Stimulated activated naive CD8-positive, alpha-beta T cell treated with anti-CD3 and anti-CD28 coated beads, Interleukin-15, amount 100 ng/mL, for 72 hours (primary cell): ENCODE measurements around the gene SLC38A6.
A peak's percentile ranks its signal among the peaks of the same experiment; 100 is the strongest.

Experiments used
- ATAC-seq: fragments of 150-1000 bp; cut with Tn5 transposase; 2 replicates; pipeline ENCODE4 v1.10.0; 2021; ENCODE audit warnings: mild to moderate bottlenecking, moderate library complexity
- DNase-seq, 2 donors: peaks; one replicate each; pipeline ENCODE4 v3.0.0; 2021 to 2022
- H3K27ac Mint-ChIP-seq, 2 donors: one replicate each; pipeline ENCODE4 v1.8.0; 2022; ENCODE audit warnings: mild to moderate bottlenecking in 2 of 2, mixed read lengths in 2 of 2, moderate library complexity in 2 of 2
- H3K27me3 Mint-ChIP-seq: one replicate; pipeline ENCODE4 v1.8.0; 2022; ENCODE audit warnings: mixed read lengths
- H3K4me1 Mint-ChIP-seq: one replicate; pipeline ENCODE4 v1.8.0; 2022; ENCODE audit warnings: mild to moderate bottlenecking, mixed read lengths
- H3K4me3 Mint-ChIP-seq, 2 donors: one replicate each; pipeline ENCODE4 v1.8.0; 2022; ENCODE audit warnings: mild to moderate bottlenecking in 2 of 2, mixed read lengths in 2 of 2, moderate library complexity in 1 of 2
- H3K9me3 Mint-ChIP-seq, 2 donors: one replicate each; pipeline ENCODE4 v1.8.0; 2022; ENCODE audit warnings: mixed read lengths in 2 of 2

The SLC38A6 gene

DNA sequence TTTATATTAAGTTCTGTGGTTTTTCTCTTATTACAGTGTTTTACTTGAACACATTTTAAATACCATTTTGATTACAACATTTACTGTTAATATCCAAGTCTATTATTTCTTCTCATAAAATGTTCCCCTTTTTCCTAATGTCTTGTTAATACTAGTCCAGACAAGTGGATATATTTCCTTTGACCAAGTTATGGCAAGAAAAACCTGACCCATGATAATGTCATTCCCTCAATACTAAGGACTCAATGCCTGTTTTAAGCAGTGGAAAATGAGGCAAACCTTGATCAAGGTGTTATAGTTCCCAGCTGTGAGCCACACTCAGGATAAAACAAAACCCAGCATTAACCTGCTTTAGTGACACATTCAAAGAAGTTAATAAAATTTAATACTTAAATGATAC is 12.4 kb upstream of the SLC38A6 start:
- Mint-ChIP-seq H3K9me3 (no peaks in the 10 kb centered on the region), H3K4me3 (no peak overlapping the region), H3K27ac (no peak overlapping the region), H3K4me1 (peaks cover 12% of the 10 kb centered on the region), H3K27me3 (no peaks in the 10 kb centered on the region)
- DNase-seq, result no peak
- ATAC-seq, result no peak

DNA sequence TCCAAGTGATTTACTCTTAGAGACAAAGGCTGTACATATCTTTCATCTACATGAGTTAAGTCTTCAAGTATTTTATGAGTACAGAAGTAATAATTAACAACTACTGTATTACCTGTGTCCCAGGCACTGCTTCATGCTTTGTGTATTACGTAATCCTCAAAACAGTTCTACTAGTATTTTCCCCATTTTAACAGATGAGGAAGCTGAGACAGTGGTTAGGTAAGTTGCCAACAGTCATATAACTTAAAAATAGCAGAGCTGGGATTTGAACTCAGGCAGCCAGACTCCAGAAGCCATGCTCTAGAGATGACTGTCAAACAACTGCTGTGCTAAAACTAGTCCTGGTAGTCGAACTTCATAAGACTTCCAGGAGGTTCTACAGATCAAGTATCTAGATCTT is 10.9 kb upstream of the SLC38A6 start:
- DNase-seq, result no peak
- no peaks in the 10 kb centered on the region for H3K27me3 Mint-ChIP-seq
- H3K9me3 Mint-ChIP-seq, result no peaks in the 10 kb centered on the region
- no peak overlapping the region for H3K4me3 Mint-ChIP-seq
- no peak for ATAC-seq
- peaks cover 11% of the 10 kb centered on the region for H3K4me1 Mint-ChIP-seq
- no peak overlapping the region for H3K27ac Mint-ChIP-seq

DNA sequence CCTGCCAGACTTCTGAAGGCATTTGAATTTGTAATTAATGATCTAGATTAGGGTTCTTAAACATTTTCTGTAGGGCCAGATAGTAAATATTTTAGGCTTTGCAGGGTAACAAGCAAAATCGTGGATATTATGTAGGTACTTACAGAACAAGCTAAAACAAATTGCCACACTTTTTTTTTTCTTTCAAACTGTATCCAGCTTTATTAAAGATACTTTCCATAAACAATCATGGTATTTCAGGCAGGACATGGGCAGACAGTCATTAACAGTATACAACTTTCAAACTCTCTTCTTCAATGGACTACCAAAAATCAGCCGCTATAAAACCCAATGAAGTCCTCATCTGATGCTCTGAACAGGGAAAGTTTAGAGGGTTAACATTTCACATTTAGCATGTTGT is 9.8 kb upstream of the SLC38A6 start:
- H3K4me3 Mint-ChIP-seq, result no peak overlapping the region
- H3K4me1 Mint-ChIP-seq, result peaks cover 5% of the 10 kb centered on the region
- DNase-seq, result no peak
- H3K27me3 Mint-ChIP-seq, result no peaks in the 10 kb centered on the region
- no peak for ATAC-seq
- H3K27ac Mint-ChIP-seq, result no peak overlapping the region
- H3K9me3 Mint-ChIP-seq, result no peaks in the 10 kb centered on the region

DNA sequence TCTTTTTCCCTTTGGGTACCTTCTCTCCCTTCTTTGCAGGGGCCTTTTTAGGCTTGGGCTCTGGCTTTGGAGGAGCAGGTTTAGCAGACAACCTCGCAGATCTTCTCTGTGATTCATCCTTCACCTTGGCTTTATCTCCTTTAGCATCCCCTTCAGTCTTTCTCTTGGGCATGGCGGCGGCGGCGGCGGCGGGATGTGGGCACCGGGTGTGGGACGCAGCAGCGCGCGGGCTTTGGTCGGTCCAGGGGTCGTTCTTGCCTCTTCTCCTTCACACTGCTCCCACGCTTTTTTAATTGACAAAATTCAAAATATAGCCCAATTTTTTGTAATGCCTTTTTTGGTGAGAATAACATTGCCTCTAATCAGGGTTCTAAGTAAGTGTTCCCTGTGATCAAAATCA is 8.8 kb upstream of the SLC38A6 start:
- Mint-ChIP-seq H3K27me3 (no peaks in the 10 kb centered on the region), H3K4me3 (no peak overlapping the region), H3K27ac (no peak overlapping the region), H3K9me3 (no peaks in the 10 kb centered on the region), H3K4me1 (peaks cover 13% of the 10 kb centered on the region)
- DNase-seq (no peak), ATAC-seq (no peak)

DNA sequence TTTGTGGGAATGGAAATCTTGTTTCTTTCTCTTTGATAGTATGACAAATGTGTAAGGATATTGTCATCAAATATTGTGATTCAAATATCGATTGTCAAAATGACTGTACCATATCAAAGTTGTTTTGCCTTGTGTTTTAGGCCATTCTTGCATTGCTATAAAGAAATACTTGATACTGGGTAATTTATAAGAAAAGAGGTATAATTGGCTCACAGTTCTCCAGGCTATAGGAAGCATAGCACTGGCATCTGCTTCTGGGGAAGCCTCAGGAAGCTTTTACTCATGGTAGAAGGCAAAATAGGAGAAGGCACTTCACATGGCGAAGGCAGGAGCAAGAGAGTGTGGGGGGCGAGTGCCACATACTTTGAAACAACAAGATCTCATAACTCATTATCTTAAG is 8.0 kb upstream of the SLC38A6 start:
- DNase-seq (no peak), ATAC-seq (no peak)
- no peaks in the 10 kb centered on the region for H3K9me3 Mint-ChIP-seq
- peaks cover 19% of the 10 kb centered on the region for H3K4me1 Mint-ChIP-seq
- H3K27me3 Mint-ChIP-seq, result no peaks in the 10 kb centered on the region
- H3K27ac Mint-ChIP-seq, result no peak overlapping the region
- no peak overlapping the region for H3K4me3 Mint-ChIP-seq

DNA sequence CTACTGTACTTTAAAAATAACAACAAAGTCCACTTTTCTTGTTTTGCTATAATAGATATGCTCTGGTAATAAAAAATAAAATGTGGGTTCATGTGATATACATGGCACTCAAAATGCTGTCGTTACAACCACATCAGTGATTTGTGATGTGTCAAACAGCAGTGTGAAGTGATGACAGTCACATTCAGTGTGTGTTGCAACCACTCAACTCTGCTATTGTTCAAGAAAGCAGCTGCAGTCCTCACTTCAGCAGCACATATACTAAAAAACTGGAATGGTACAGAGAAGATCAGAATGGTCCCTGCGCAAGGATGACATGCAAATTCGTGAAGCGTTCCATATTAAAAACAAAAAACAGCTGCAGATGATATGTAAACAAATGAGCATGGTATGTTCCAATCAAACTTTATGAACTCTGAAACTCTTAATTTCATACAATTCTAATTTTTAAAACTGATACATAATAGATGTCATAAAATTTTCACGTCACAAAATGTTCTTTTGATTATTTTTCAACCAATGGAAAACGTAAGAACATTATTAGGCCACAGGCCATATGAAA is 6.9 kb upstream of the SLC38A6 start:
- H3K27me3 Mint-ChIP-seq, result no peaks in the 10 kb centered on the region
- ATAC-seq (no peak), DNase-seq (no peak)
- no peaks in the 10 kb centered on the region for H3K9me3 Mint-ChIP-seq
- peaks cover 28% of the 10 kb centered on the region for H3K4me1 Mint-ChIP-seq
- no peak overlapping the region for H3K27ac Mint-ChIP-seq
- H3K4me3 Mint-ChIP-seq, result no peak overlapping the region

DNA sequence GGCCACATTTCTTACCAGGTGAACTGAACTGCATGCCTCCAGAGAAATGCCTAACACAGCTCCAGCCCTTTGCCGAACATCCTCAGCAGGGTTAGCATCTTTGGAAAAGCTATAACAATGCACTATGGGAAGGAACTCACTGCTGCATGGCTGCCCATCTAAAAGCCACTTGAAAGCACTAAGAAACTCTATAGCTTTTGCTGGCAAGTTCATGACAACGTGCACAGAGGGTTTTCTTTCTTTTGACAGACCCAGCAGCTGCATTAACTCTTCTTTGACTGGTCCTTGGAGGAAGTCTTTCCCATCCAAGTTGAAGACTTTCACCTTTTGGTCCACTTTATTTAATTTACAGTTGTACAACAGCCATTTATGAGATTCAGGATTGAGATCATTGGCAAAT is 5.5 kb upstream of the SLC38A6 start:
- Mint-ChIP-seq H3K4me3 (no peak overlapping the region), H3K4me1 (peaks cover 40% of the 10 kb centered on the region), H3K27ac (no peak overlapping the region), H3K27me3 (no peaks in the 10 kb centered on the region), H3K9me3 (no peaks in the 10 kb centered on the region)
- DNase-seq (no peak), ATAC-seq (no peak)

DNA sequence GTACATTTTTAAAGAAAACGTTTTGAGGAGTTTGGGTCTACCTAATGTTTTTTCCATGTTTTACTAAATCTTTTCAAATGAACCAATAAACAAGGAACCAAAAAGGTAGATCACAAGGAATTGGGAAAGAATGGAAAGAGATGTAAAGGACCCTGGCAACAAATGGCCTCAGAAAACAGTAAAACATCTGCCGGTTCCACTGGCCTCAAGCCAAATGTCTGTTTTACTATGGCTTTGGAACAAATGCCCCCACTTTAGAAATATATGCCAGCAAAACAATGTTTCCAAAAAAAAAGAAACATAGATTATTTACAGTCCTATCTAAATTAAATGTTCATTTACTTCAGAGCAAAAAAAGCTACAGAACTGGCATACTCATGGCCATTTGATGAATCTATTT is 3.2 kb upstream of the SLC38A6 start:
- no peak for DNase-seq
- H3K4me3 Mint-ChIP-seq, result peak overlapping the region in 1 of 2 donors; percentile 44
- H3K4me1 Mint-ChIP-seq, result peaks cover 40% of the 10 kb centered on the region
- ATAC-seq, result no peak
- H3K27me3 Mint-ChIP-seq, result no peaks in the 10 kb centered on the region
- no peaks in the 10 kb centered on the region for H3K9me3 Mint-ChIP-seq
- H3K27ac Mint-ChIP-seq, result peak overlapping the region in 1 of 2 donors; percentile 27

DNA sequence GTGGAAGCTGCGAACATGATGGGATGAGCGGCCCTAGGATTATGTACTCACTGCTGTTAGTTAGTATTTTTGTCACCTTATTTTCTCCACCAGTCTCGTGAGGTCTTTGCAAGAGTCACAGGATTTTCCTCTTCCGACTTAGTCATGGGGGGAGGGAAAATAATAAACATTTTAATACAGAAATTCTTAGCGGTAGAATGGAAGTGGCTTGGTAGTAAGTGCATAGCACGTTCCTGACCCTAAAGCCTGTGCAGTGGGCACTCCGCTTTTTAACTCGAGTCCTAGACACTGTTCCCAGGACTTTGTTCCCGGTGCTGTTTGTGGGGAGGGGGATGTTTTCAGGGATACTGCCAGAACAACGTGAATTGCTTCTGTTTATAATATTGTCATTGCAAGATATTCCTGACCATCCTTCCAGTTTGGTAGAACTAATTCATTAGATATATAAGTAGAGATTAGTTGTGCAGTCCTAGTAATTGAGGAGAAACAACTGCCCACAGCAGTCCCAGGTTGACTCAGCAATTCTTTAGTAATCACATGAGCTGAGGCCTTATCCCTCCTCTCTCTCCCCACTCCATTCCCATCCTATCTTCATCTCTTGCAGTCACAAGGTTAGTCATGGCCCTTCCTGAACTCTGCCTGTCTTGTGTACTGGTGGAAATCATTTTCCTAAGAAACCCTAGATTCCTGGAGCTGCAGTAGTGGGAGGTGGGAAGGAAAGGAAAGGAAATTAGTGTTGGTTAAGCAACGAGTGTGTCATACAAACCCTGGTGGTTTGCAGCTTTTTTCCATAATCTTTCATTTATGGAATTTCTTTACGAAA is 799 bp downstream of the SLC38A6 start:
- no peak for DNase-seq
- Mint-ChIP-seq H3K4me3 (no peak overlapping the region), H3K27ac (no peak overlapping the region), H3K27me3 (no peaks in the 10 kb centered on the region), H3K4me1 (peaks cover 32% of the 10 kb centered on the region), H3K9me3 (no peaks in the 10 kb centered on the region)
- ATAC-seq, result no peak

DNA sequence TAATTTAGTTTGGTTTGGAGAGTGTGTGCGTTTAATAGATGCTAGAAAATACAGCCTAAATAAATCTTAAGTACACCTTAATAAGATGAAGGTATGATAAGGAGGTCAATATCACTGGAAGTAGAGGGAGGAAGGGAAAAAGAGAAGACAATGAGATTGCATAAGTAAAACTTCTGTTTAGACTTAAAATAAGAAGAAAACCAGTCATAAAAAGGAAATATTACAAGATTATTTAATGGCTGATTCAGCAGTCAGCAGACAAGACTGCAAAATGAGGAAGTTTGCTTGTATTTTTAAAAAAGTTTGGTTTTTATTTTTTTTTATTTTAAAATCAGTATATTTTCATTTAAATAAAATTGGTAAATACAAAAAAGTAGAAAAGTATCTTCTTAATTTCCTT is 3.2 kb downstream of the SLC38A6 start:
- Mint-ChIP-seq H3K9me3 (no peaks in the 10 kb centered on the region), H3K27ac (no peak overlapping the region), H3K4me3 (no peak overlapping the region), H3K4me1 (peaks cover 12% of the 10 kb centered on the region), H3K27me3 (no peaks in the 10 kb centered on the region)
- no peak for DNase-seq
- ATAC-seq, result no peak

DNA sequence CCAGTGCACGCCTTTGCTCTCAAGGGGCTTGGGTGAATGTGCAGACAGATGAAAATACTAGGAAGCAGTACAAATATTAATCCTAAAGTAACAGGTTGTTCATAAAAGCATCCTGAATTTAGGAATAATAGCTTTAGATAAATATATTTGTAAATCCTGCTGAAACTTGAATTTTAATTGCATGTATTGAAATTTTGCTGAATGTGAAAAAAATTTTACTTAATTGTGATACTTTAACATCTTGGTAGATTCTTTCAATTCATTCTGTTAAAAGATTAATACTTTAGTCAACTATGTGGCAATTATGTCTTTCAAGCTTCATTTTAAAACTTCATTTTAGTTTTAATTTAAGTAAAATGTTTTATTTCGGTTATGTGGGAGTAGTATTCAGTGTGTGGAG is 5.5 kb downstream of the SLC38A6 start:
- Mint-ChIP-seq H3K9me3 (no peaks in the 10 kb centered on the region), H3K27me3 (no peaks in the 10 kb centered on the region), H3K4me1 (no peaks in the 10 kb centered on the region), H3K27ac (no peak overlapping the region), H3K4me3 (no peak overlapping the region)
- no peak for DNase-seq
- ATAC-seq, result no peak

DNA sequence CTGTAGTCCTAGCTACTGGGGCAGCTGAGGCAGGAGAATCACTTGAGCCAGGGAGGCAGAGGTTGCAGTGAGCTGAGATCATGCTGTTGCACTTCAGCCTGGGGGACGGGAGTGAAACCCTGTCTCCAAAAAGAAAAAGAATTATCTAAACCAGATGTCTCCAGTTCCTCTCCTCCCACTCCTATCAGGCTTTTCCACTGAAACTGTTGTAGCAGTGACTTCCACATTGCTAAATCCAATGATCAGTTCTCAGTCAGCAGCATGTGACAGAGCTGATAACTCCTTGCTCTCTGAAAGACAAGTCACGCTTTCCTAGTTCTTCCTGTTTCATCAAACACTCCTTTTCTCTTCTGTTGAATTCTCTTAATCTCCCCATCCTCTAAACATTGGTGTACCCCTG is 8.6 kb downstream of the SLC38A6 start:
- DNase-seq, result no peak
- Mint-ChIP-seq H3K9me3 (no peaks in the 10 kb centered on the region), H3K4me1 (no peaks in the 10 kb centered on the region), H3K4me3 (no peak overlapping the region), H3K27me3 (no peaks in the 10 kb centered on the region), H3K27ac (no peak overlapping the region)
- ATAC-seq, result no peak

DNA sequence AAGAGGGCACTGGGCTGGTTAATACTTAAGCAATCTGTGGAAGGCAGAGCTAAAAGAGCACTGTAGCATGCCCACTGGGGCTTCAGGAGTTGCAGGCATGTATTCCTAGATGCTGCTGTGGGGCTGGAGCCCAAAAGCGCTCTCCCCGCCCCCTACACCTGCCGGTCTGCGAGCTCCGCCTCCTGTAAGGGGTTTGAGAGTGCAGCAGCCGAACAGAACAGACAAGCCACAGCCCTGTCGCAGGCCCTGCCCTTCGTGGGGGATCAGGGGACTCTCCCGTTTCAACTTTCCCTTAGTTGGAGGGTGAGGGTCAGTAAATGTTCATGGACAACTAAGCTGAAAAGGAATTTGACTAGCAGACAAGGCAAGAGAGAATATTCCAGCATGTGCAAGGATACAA is 17.6 kb downstream of the SLC38A6 start:
- ATAC-seq (no peak), DNase-seq (no peak)
- no peaks in the 10 kb centered on the region for H3K9me3 Mint-ChIP-seq
- no peaks in the 10 kb centered on the region for H3K27me3 Mint-ChIP-seq
- no peak overlapping the region for H3K27ac Mint-ChIP-seq
- H3K4me3 Mint-ChIP-seq, result no peak overlapping the region
- no peaks in the 10 kb centered on the region for H3K4me1 Mint-ChIP-seq

DNA sequence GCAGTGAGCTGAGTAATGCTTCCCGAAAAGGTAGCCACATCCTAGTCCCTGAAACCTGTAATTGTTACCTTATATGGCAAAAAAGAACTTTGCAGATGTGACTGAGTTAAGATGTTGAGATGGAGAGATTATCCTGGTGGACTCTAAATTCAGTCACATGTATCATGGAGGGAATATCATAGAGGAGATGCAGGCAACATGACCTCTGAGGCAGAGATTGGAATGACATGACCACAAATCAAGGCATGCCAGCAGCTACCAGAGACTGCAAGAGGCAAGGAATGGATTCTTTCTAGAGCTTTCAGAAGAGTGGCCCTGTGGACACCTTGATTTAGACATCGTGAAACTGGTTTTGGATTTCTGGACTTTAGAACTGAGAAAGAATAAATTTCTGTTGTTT is 18.5 kb downstream of the SLC38A6 start:
- Mint-ChIP-seq H3K27ac (no peak overlapping the region), H3K9me3 (no peaks in the 10 kb centered on the region), H3K27me3 (no peaks in the 10 kb centered on the region), H3K4me1 (no peaks in the 10 kb centered on the region), H3K4me3 (no peak overlapping the region)
- no peak for DNase-seq
- no peak for ATAC-seq

DNA sequence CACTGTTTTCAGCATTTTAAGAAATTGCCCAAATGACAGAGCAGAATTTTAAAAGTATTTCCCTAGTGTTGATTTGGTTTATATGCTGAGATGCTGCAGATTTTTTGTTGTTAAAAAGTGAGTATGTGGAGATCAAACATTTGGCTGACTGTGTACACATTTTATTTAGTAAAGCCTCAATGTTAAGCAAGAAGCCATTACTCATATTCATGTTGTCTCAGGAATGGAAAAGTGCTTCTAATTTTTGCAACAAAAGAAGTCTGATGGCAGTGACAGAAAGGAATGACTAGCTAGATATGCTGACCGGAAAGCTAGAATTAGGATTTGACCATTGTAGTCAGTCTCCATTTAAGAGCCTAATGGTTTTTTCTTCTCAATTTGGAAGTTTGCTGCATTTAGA is 22.5 kb downstream of the SLC38A6 start:
- H3K4me1 Mint-ChIP-seq, result no peaks in the 10 kb centered on the region
- no peaks in the 10 kb centered on the region for H3K27me3 Mint-ChIP-seq
- no peak for DNase-seq
- no peaks in the 10 kb centered on the region for H3K9me3 Mint-ChIP-seq
- no peak for ATAC-seq
- H3K4me3 Mint-ChIP-seq, result no peak overlapping the region
- H3K27ac Mint-ChIP-seq, result no peak overlapping the region

DNA sequence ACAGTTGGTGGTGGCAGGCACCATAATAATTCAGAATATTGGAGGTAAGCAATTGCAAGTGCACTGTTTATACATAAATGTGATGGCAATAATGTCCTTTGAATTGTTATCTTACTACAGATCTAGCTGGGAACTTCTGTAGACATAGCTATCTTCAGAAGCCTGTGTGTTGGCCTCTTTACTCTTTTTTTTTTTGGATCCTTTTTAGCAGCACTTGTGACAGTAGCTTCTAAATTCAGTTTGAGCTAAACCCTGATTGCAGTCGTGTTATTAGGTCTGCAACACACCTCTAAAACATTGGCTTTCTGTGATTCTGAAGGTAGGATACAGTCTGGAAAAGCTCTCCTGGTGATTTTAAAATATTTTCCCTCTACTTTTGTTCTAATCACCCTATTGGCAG is 38.5 kb downstream of the SLC38A6 start:
- no peak for ATAC-seq
- no peak for DNase-seq
- Mint-ChIP-seq H3K27ac (peak overlapping the region in 1 of 2 donors; percentile 70), H3K27me3 (no peaks in the 10 kb centered on the region), H3K4me3 (no peak overlapping the region), H3K4me1 (no peaks in the 10 kb centered on the region), H3K9me3 (no peaks in the 10 kb centered on the region)
